ENCODE results near the gene MEI1. TPM values are rescaled to one million over a fixed set of nuclear protein-coding genes. Genes with fewer than 3 reads are reported as not detected.
"Not testable (repeated sequence)": the region's sequence is repeated elsewhere in the genome, so short reads cannot be mapped to it uniquely, and the experiment has no call there.

The MEI1 gene
- total and polyA plus RNA-seq, 4 donors, result 0.33 to 1.3 (median 0.72) TPM

DNA sequence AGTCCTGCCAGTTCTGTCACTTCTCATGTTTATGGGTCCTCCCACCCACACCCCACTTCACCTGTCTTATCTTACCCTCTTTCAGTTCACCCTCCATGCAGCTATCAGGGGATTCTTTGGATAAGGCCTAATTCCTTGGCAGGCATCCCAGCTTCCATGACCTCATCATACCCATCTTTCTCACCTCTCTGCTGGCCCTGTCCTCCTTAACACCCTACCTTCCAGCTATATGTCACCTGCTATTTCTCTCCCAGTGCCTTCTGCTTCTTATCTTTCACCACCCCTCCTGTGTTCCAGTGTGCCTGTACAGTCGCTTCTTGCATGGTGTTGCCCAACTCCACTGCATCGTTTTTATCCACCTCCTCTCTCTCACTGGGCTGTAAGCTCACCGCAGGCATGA is 38.9 kb upstream of the MEI1 start (continued):
- TF ChIP-seq YY1 (IDR thresholded peaks at IDR 0.05), result no peak

DNA sequence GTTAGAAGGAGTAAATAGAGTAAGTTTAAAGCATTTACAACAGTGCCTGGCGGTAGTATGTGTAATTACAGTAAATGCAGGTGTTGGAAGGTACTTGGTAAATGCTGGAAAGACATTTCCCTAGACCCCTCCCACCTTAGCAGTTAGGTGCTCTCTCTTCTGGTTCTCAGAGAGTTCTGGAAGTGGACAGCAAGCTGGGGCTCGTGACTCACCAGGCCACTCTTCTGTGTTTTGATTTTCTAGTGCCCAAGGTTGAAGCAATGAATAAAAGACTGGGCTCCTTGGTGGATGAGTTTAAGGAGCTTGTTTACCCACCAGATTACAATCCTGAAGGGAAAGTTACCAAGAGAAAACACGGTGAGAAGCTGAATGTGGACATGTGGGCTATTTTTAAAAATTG is 38.2 kb upstream of the MEI1 start:
- no peaks in the 10 kb centered on the region for H3K9me3 ChIP-seq (ENCODE audit: control insufficient read depth in 4 of 4, low read length in 3 of 4)
- H3K9ac ChIP-seq (ENCODE audit: low read depth in 1 of 2, low read length in 2 of 2), result no peak overlapping the region
- no peaks in the 10 kb centered on the region for H3K27me3 ChIP-seq (ENCODE audit: control insufficient read depth in 4 of 4, insufficient read depth in 4 of 4, low read length in 3 of 4)
- peaks cover 18 to 78% (median 72%) of the 10 kb centered on the region in 4 donors for H3K36me3 ChIP-seq (ENCODE audit: control insufficient read depth in 4 of 4, insufficient read depth in 3 of 4, low read depth in 1 of 4, low read length in 3 of 4)
- H3K4me3 ChIP-seq (ENCODE audit: low read depth in 1 of 3, low read length in 3 of 3), result no peak overlapping the region
- H3K4me1 ChIP-seq (ENCODE audit: control insufficient read depth in 4 of 4, insufficient read depth in 4 of 4, low read length in 3 of 4), result no peaks in the 10 kb centered on the region
- no peak for DNase-seq (ENCODE audit: low spot score)
- no peak for TF ChIP-seq HNF4G (IDR thresholded peaks at IDR 0.05)
- no peak for TF ChIP-seq HNF4A (conservative IDR thresholded peaks at IDR 0.05)
- 92% methylated on average over 3 of the region's 3 CpGs for WGBS
- H3K27ac ChIP-seq (ENCODE audit: low read depth in 1 of 2, low read length in 2 of 2), result no peak overlapping the region

DNA sequence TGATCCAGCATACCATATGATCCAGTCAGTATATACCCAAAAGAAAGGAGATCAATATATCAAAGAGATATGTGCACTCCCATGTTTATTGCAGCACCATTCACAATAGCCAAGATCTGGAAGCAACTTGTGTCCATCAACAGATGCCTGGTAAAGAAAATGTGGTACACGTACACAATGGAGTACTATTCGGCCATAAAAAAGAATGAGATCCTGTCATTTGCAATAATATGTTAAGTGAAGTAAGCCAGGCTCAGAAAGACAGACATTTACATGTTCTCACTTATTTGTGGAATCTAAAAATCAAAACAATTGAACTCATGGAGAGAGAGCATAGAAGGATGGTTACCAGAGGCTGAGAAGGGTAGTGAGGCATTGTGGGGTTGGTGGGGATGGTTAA is 37.6 kb upstream of the MEI1 start:
- H3K27ac ChIP-seq (ENCODE audit: low read depth in 1 of 2, low read length in 2 of 2), result no peak overlapping the region
- H3K36me3 ChIP-seq (ENCODE audit: control insufficient read depth in 4 of 4, insufficient read depth in 3 of 4, low read depth in 1 of 4, low read length in 3 of 4), result peaks cover 18 to 74% (median 69%) of the 10 kb centered on the region in 4 donors
- no peak overlapping the region for H3K4me3 ChIP-seq (ENCODE audit: low read depth in 1 of 3, low read length in 3 of 3)
- H3K9me3 ChIP-seq (ENCODE audit: control insufficient read depth in 4 of 4, low read length in 3 of 4), result no peaks in the 10 kb centered on the region
- 97% methylated on average over 2 of the region's 2 CpGs for WGBS
- H3K27me3 ChIP-seq (ENCODE audit: control insufficient read depth in 4 of 4, insufficient read depth in 4 of 4, low read length in 3 of 4), result no peaks in the 10 kb centered on the region
- no peak overlapping the region for H3K9ac ChIP-seq (ENCODE audit: low read depth in 1 of 2, low read length in 2 of 2)
- TF ChIP-seq FOXA1 (IDR thresholded peaks at IDR 0.05), result no peak
- no peak for TF ChIP-seq EGR1 (IDR thresholded peaks at IDR 0.05; ENCODE audit: low read depth in 2 of 2)
- no peak for TF ChIP-seq RAD21 (IDR thresholded peaks at IDR 0.05)
- TF ChIP-seq, protein P1, sequence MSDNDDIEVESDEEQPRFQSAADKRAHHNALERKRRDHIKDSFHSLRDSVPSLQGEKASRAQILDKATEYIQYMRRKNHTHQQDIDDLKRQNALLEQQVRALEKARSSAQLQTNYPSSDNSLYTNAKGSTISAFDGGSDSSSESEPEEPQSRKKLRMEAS (IDR thresholded peaks at IDR 0.05), result no peak
- TF ChIP-seq HNF4G (IDR thresholded peaks at IDR 0.05), result no peak
- no peak for TF ChIP-seq NR2F2 (IDR thresholded peaks at IDR 0.05)
- TF ChIP-seq GABPA (IDR thresholded peaks at IDR 0.05 in 1 of 2, conservative IDR thresholded peaks at IDR 0.05 in 1 of 2), result no peak
- TF ChIP-seq, protein P2, sequence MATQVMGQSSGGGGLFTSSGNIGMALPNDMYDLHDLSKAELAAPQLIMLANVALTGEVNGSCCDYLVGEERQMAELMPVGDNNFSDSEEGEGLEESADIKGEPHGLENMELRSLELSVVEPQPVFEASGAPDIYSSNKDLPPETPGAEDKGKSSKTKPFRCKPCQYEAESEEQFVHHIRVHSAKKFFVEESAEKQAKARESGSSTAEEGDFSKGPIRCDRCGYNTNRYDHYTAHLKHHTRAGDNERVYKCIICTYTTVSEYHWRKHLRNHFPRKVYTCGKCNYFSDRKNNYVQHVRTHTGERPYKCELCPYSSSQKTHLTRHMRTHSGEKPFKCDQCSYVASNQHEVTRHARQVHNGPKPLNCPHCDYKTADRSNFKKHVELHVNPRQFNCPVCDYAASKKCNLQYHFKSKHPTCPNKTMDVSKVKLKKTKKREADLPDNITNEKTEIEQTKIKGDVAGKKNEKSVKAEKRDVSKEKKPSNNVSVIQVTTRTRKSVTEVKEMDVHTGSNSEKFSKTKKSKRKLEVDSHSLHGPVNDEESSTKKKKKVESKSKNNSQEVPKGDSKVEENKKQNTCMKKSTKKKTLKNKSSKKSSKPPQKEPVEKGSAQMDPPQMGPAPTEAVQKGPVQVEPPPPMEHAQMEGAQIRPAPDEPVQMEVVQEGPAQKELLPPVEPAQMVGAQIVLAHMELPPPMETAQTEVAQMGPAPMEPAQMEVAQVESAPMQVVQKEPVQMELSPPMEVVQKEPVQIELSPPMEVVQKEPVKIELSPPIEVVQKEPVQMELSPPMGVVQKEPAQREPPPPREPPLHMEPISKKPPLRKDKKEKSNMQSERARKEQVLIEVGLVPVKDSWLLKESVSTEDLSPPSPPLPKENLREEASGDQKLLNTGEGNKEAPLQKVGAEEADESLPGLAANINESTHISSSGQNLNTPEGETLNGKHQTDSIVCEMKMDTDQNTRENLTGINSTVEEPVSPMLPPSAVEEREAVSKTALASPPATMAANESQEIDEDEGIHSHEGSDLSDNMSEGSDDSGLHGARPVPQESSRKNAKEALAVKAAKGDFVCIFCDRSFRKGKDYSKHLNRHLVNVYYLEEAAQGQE (IDR thresholded peaks at IDR 0.05), result no peak
- no peak for TF ChIP-seq FOXA2 (IDR thresholded peaks at IDR 0.05)
- no peak for TF ChIP-seq RXRA (IDR thresholded peaks at IDR 0.05)
- TF ChIP-seq YY1 (IDR thresholded peaks at IDR 0.05), result no peak
- TF ChIP-seq HNF4A (conservative IDR thresholded peaks at IDR 0.05), result no peak
- TF ChIP-seq, protein P3, sequence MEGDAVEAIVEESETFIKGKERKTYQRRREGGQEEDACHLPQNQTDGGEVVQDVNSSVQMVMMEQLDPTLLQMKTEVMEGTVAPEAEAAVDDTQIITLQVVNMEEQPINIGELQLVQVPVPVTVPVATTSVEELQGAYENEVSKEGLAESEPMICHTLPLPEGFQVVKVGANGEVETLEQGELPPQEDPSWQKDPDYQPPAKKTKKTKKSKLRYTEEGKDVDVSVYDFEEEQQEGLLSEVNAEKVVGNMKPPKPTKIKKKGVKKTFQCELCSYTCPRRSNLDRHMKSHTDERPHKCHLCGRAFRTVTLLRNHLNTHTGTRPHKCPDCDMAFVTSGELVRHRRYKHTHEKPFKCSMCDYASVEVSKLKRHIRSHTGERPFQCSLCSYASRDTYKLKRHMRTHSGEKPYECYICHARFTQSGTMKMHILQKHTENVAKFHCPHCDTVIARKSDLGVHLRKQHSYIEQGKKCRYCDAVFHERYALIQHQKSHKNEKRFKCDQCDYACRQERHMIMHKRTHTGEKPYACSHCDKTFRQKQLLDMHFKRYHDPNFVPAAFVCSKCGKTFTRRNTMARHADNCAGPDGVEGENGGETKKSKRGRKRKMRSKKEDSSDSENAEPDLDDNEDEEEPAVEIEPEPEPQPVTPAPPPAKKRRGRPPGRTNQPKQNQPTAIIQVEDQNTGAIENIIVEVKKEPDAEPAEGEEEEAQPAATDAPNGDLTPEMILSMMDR (IDR thresholded peaks at IDR 0.05; ENCODE audit: low read depth, low read length, missing input control), result no peak
- no peak for TF ChIP-seq SP1 (IDR thresholded peaks at IDR 0.05)
- DNase-seq (ENCODE audit: low spot score), result no peak
- H3K4me1 ChIP-seq (ENCODE audit: control insufficient read depth in 4 of 4, insufficient read depth in 4 of 4, low read length in 3 of 4), result peaks cover 0 to under 1% (median 0%) of the 10 kb centered on the region in 4 donors

DNA sequence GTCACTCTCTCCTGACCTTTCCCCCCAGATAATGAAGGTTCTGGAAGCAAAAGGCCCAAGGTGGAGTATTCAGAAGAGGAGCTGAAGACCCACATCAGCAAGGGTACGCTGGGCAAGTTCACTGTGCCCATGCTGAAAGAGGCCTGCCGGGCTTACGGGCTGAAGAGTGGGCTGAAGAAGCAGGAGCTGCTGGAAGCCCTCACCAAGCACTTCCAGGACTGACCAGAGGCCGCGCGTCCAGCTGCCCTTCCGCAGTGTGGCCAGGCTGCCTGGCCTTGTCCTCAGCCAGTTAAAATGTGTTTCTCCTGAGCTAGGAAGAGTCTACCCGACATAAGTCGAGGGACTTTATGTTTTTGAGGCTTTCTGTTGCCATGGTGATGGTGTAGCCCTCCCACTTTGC is 35.7 kb upstream of the MEI1 start:
- H3K27me3 ChIP-seq (ENCODE audit: control insufficient read depth in 4 of 4, insufficient read depth in 4 of 4, low read length in 3 of 4); H3K9me3 ChIP-seq (ENCODE audit: control insufficient read depth in 4 of 4, low read length in 3 of 4); H3K9ac ChIP-seq (ENCODE audit: low read depth in 1 of 2, low read length in 2 of 2); H3K4me1 ChIP-seq (ENCODE audit: control insufficient read depth in 4 of 4, insufficient read depth in 4 of 4, low read length in 3 of 4); H3K27ac ChIP-seq (ENCODE audit: low read depth in 1 of 2, low read length in 2 of 2); H3K4me3 ChIP-seq (ENCODE audit: low read depth in 1 of 3, low read length in 3 of 3); DNase-seq (ENCODE audit: low spot score): not testable (repeated sequence)
- WGBS, result 93% methylated on average over 9 of the region's 9 CpGs
- peaks cover 11 to 60% (median 54%) of the 10 kb centered on the region in 4 donors for H3K36me3 ChIP-seq (ENCODE audit: control insufficient read depth in 4 of 4, insufficient read depth in 3 of 4, low read depth in 1 of 4, low read length in 3 of 4)

Data from liver (tissue), 9 donors.